Activated naive CD8-positive, alpha-beta T cell treated with anti-CD3 and anti-CD28 coated beads for 36 hours (primary cell): ENCODE data around the gene NDUFV2. TPM values are rescaled to one million over a fixed set of nuclear protein-coding genes. Genes with fewer than 3 reads are reported as not detected.
A peak's percentile ranks its signal among the peaks of the same experiment; 100 is the strongest.
"Not testable (repeated sequence)": the region's sequence is repeated elsewhere in the genome, so short reads cannot be mapped to it uniquely, and the experiment has no call there.

Source experiments
- DNase-seq: peaks from one replicate; pipeline ENCODE4 v3.0.0; 2021
- H3K27ac Mint-ChIP-seq: one replicate; pipeline ENCODE4 v1.8.0; 2022; ENCODE audit warnings: mild to moderate bottlenecking, moderate library complexity, mixed read lengths
- H3K27me3 Mint-ChIP-seq: one replicate; pipeline ENCODE4 v1.8.0; 2022; ENCODE audit warnings: mild to moderate bottlenecking, mixed read lengths
- H3K36me3 Mint-ChIP-seq: one replicate; pipeline ENCODE4 v1.8.0; 2021; ENCODE audit warnings: mild to moderate bottlenecking, mixed read lengths
- H3K4me1 Mint-ChIP-seq: one replicate; pipeline ENCODE4 v1.8.0; 2021; ENCODE audit warnings: mixed read lengths
- H3K4me3 Mint-ChIP-seq: one replicate; pipeline ENCODE4 v1.8.0; 2022; ENCODE audit warnings: mild to moderate bottlenecking, moderate library complexity, mixed read lengths
- H3K9me3 Mint-ChIP-seq: one replicate; pipeline ENCODE4 v1.8.0; 2022; ENCODE audit warnings: mixed read lengths
- total RNA-seq, 2 experiments: library from RNA; stranded (reverse); gene quantifications; one replicate each; pipeline ENCODE4 v1.2.3, GENCODE V29; 2021

The NDUFV2 gene
- total RNA-seq, 2 experiments from 2014 or later, result 302 to 307 TPM

- Mint-ChIP-seq H3K27me3 (no peaks in the 10 kb centered on the region), H3K36me3 (no peaks in the 10 kb centered on the region), H3K9me3 (peaks cover 2% of the 10 kb centered on the region), H3K27ac (no peak overlapping the region), H3K4me1 (peaks cover 20% of the 10 kb centered on the region), H3K4me3 (no peak overlapping the region)
- DNase-seq, result peak; percentile 45
These were observed 20.6 kb upstream of the NDUFV2 start for GRCh38 chr18:9081940-9082339.

GRCh38 chr18:9082711-9083510, 19.6 kb upstream of the NDUFV2 start:
- Mint-ChIP-seq H3K4me1 (peaks cover 20% of the 10 kb centered on the region), H3K9me3 (peaks cover 2% of the 10 kb centered on the region), H3K27ac (peak overlapping the region; percentile 95), H3K4me3 (peak overlapping the region; percentile 50), H3K36me3 (peaks cover 3% of the 10 kb centered on the region), H3K27me3 (no peaks in the 10 kb centered on the region)
- peak; percentile 66 for DNase-seq

GRCh38 chr18:9086015-9086414, 16.5 kb upstream of the NDUFV2 start:
- peaks cover 42% of the 10 kb centered on the region for H3K4me1 Mint-ChIP-seq
- H3K9me3 Mint-ChIP-seq, result peaks cover 2% of the 10 kb centered on the region
- H3K4me3 Mint-ChIP-seq, result no peak overlapping the region
- H3K27me3 Mint-ChIP-seq, result no peaks in the 10 kb centered on the region
- H3K36me3 Mint-ChIP-seq, result peaks cover 10% of the 10 kb centered on the region
- H3K27ac Mint-ChIP-seq, result no peak overlapping the region
- no peak for DNase-seq

GRCh38 chr18:9086624-9087023, 15.9 kb upstream of the NDUFV2 start:
- no peak overlapping the region for H3K27ac Mint-ChIP-seq
- H3K4me3 Mint-ChIP-seq, result no peak overlapping the region
- DNase-seq, result no peak
- H3K27me3 Mint-ChIP-seq, result no peaks in the 10 kb centered on the region
- peaks cover 3% of the 10 kb centered on the region for H3K9me3 Mint-ChIP-seq
- peaks cover 11% of the 10 kb centered on the region for H3K36me3 Mint-ChIP-seq
- peaks cover 48% of the 10 kb centered on the region for H3K4me1 Mint-ChIP-seq

- DNase-seq, result no peak
- Mint-ChIP-seq H3K4me3 (no peak overlapping the region), H3K4me1 (peaks cover 51% of the 10 kb centered on the region), H3K27ac (peak overlapping the region; percentile 38), H3K36me3 (peaks cover 11% of the 10 kb centered on the region), H3K27me3 (no peaks in the 10 kb centered on the region), H3K9me3 (peaks cover 3% of the 10 kb centered on the region)
These were observed 15.4 kb upstream of the NDUFV2 start for GRCh38 chr18:9087144-9087543.

GRCh38 chr18:9088252-9088651, 14.2 kb upstream of the NDUFV2 start:
- H3K27me3 Mint-ChIP-seq, result no peaks in the 10 kb centered on the region
- H3K4me3 Mint-ChIP-seq, result no peak overlapping the region
- H3K9me3 Mint-ChIP-seq, result peaks cover 3% of the 10 kb centered on the region
- peaks cover 13% of the 10 kb centered on the region for H3K36me3 Mint-ChIP-seq
- H3K4me1 Mint-ChIP-seq, result peaks cover 43% of the 10 kb centered on the region
- peak overlapping the region; percentile 42 for H3K27ac Mint-ChIP-seq
- no peak for DNase-seq

- Mint-ChIP-seq H3K27ac (peak overlapping the region; percentile 31), H3K36me3 (peaks cover 13% of the 10 kb centered on the region), H3K4me1 (peaks cover 40% of the 10 kb centered on the region)
- not testable (repeated sequence) for H3K9me3 Mint-ChIP-seq, H3K27me3 Mint-ChIP-seq, H3K4me3 Mint-ChIP-seq, DNase-seq
These were observed 13.8 kb upstream of the NDUFV2 start for GRCh38 chr18:9088727-9089126.

GRCh38 chr18:9090578-9090977, 11.9 kb upstream of the NDUFV2 start:
- H3K27ac Mint-ChIP-seq, result peak overlapping the region; percentile 92
- H3K4me1 Mint-ChIP-seq, result peaks cover 55% of the 10 kb centered on the region
- DNase-seq, result no peak
- no peaks in the 10 kb centered on the region for H3K27me3 Mint-ChIP-seq
- H3K4me3 Mint-ChIP-seq, result peak overlapping the region; percentile 79
- H3K9me3 Mint-ChIP-seq, result peaks cover 5% of the 10 kb centered on the region
- peaks cover 18% of the 10 kb centered on the region for H3K36me3 Mint-ChIP-seq

- H3K27ac Mint-ChIP-seq, result peak overlapping the region; percentile 92
- H3K36me3 Mint-ChIP-seq, result peaks cover 18% of the 10 kb centered on the region
- no peaks in the 10 kb centered on the region for H3K27me3 Mint-ChIP-seq
- H3K9me3 Mint-ChIP-seq, result peaks cover 3% of the 10 kb centered on the region
- H3K4me1 Mint-ChIP-seq, result peaks cover 60% of the 10 kb centered on the region
- no peak for DNase-seq
- peak overlapping the region; percentile 79 for H3K4me3 Mint-ChIP-seq
These were observed 11.4 kb upstream of the NDUFV2 start for GRCh38 chr18:9091066-9091476.

GRCh38 chr18:9092665-9093064, 9.8 kb upstream of the NDUFV2 start:
- H3K4me3 Mint-ChIP-seq, result no peak overlapping the region
- peaks cover 3% of the 10 kb centered on the region for H3K9me3 Mint-ChIP-seq
- H3K27me3 Mint-ChIP-seq, result no peaks in the 10 kb centered on the region
- DNase-seq, result no peak
- peaks cover 70% of the 10 kb centered on the region for H3K4me1 Mint-ChIP-seq
- peak overlapping the region; percentile 92 for H3K27ac Mint-ChIP-seq
- peaks cover 19% of the 10 kb centered on the region for H3K36me3 Mint-ChIP-seq

GRCh38 chr18:9093109-9093508, 9.4 kb upstream of the NDUFV2 start:
- H3K4me1 Mint-ChIP-seq, result peaks cover 71% of the 10 kb centered on the region

GRCh38 chr18:9094307-9095226, 7.9 kb upstream of the NDUFV2 start:
- H3K9me3 Mint-ChIP-seq, result peaks cover 3% of the 10 kb centered on the region
- peaks cover 13% of the 10 kb centered on the region for H3K36me3 Mint-ChIP-seq
- H3K4me1 Mint-ChIP-seq, result peaks cover 59% of the 10 kb centered on the region
- peak overlapping the region; percentile 66 for H3K4me3 Mint-ChIP-seq
- peak overlapping the region; percentile 96 for H3K27ac Mint-ChIP-seq
- H3K27me3 Mint-ChIP-seq, result no peaks in the 10 kb centered on the region
- peak; percentile 59 for DNase-seq

More at GRCh38 chr18:9093109-9093508, 9.4 kb upstream of the NDUFV2 start:
- not testable (repeated sequence) for H3K27me3 Mint-ChIP-seq, H3K4me3 Mint-ChIP-seq, DNase-seq, H3K9me3 Mint-ChIP-seq
- H3K36me3 Mint-ChIP-seq, result peaks cover 17% of the 10 kb centered on the region
- H3K27ac Mint-ChIP-seq, result peak overlapping the region; percentile 92

- peaks cover 3% of the 10 kb centered on the region for H3K9me3 Mint-ChIP-seq
- peak overlapping the region; percentile 96 for H3K27ac Mint-ChIP-seq
- H3K27me3 Mint-ChIP-seq, result no peaks in the 10 kb centered on the region
- peaks cover 54% of the 10 kb centered on the region for H3K4me1 Mint-ChIP-seq
- peak; percentile 71 for DNase-seq
- H3K4me3 Mint-ChIP-seq, result peak overlapping the region; percentile 66
- peaks cover 12% of the 10 kb centered on the region for H3K36me3 Mint-ChIP-seq
These were observed 7.0 kb upstream of the NDUFV2 start for GRCh38 chr18:9095297-9096006.

- peaks cover 49% of the 10 kb centered on the region for H3K4me1 Mint-ChIP-seq
- peak overlapping the region; percentile 66 for H3K4me3 Mint-ChIP-seq
- peaks cover 3% of the 10 kb centered on the region for H3K9me3 Mint-ChIP-seq
- no peaks in the 10 kb centered on the region for H3K27me3 Mint-ChIP-seq
- peak overlapping the region; percentile 96 for H3K27ac Mint-ChIP-seq
- DNase-seq, result no peak
- peaks cover 12% of the 10 kb centered on the region for H3K36me3 Mint-ChIP-seq
These were observed 6.5 kb upstream of the NDUFV2 start for GRCh38 chr18:9096007-9096371.

GRCh38 chr18:9096685-9097084, 5.8 kb upstream of the NDUFV2 start:
- H3K27ac Mint-ChIP-seq, result peak overlapping the region; percentile 36
- H3K27me3 Mint-ChIP-seq, result no peaks in the 10 kb centered on the region
- peaks cover 47% of the 10 kb centered on the region for H3K4me1 Mint-ChIP-seq
- H3K4me3 Mint-ChIP-seq, result no peak overlapping the region
- no peak for DNase-seq
- H3K36me3 Mint-ChIP-seq, result peaks cover 12% of the 10 kb centered on the region
- H3K9me3 Mint-ChIP-seq, result peaks cover 2% of the 10 kb centered on the region
